ENCODE measurements around the gene NOX4.
"Not testable (repeated sequence)": the region's sequence is repeated elsewhere in the genome, so short reads cannot be mapped to it uniquely, and the experiment has no call there.

NOX4 gene

GRCh38 chr11:89387501-89387900, 103.7 kb downstream of the NOX4 start:
- FAIRE-seq; DNase-seq (ENCODE audit: insufficient read length, low spot score): not testable (repeated sequence)

- not testable (repeated sequence) for DNase-seq (ENCODE audit: insufficient read length, low spot score)
Observed at GRCh38 chr11:89382986-89383385, 108.2 kb downstream of the NOX4 start.

GRCh38 chr11:89381094-89381493, 110.1 kb downstream of the NOX4 start:
- DNase-seq (ENCODE audit: insufficient read length, low spot score), result no peak
- no peak for FAIRE-seq

More at GRCh38 chr11:89382986-89383385, 108.2 kb downstream of the NOX4 start:
- not testable (repeated sequence) for FAIRE-seq

GRCh38 chr11:89379976-89380771, 111.0 kb downstream of the NOX4 start:
- not testable (repeated sequence) for FAIRE-seq; DNase-seq (ENCODE audit: insufficient read length, low spot score)

- FAIRE-seq, result not testable (repeated sequence)
Observed at GRCh38 chr11:89378986-89379385, 112.2 kb downstream of the NOX4 start.

GRCh38 chr11:89369356-89369755, 121.8 kb downstream of the NOX4 start:
- DNase-seq (ENCODE audit: insufficient read length, low spot score); FAIRE-seq: not testable (repeated sequence)

More at GRCh38 chr11:89378986-89379385, 112.2 kb downstream of the NOX4 start:
- DNase-seq (ENCODE audit: insufficient read length, low spot score), result not testable (repeated sequence)

- not testable (repeated sequence) for DNase-seq (ENCODE audit: insufficient read length, low spot score); FAIRE-seq
Observed at GRCh38 chr11:89364856-89365255, 126.3 kb downstream of the NOX4 start.

GRCh38 chr11:89361734-89362133, 129.4 kb downstream of the NOX4 start:
- FAIRE-seq (no peak), DNase-seq (ENCODE audit: insufficient read length, low spot score) (no peak)

GRCh38 chr11:89359208-89359607, 132.0 kb downstream of the NOX4 start:
- not testable (repeated sequence) for DNase-seq (ENCODE audit: insufficient read length, low spot score); FAIRE-seq

- DNase-seq (ENCODE audit: insufficient read length, low spot score) (no peak), FAIRE-seq (no peak)
Observed at GRCh38 chr11:89358761-89359160, 132.4 kb downstream of the NOX4 start.

- FAIRE-seq, result no peak
- no peak for DNase-seq (ENCODE audit: insufficient read length, low spot score)
Observed at GRCh38 chr11:89355646-89356045, 135.5 kb downstream of the NOX4 start.

- peak; percentile 79 for FAIRE-seq
- DNase-seq (ENCODE audit: insufficient read length, low spot score), result not testable (repeated sequence)
Observed at GRCh38 chr11:89354513-89354912, 136.7 kb downstream of the NOX4 start.

- no peak for FAIRE-seq
- no peak for DNase-seq (ENCODE audit: insufficient read length, low spot score)
Observed at GRCh38 chr11:89347071-89347470, 144.1 kb downstream of the NOX4 start.

- no peak for DNase-seq (ENCODE audit: insufficient read length, low spot score)
Observed at GRCh38 chr11:89346601-89347000, 144.6 kb downstream of the NOX4 start.

GRCh38 chr11:89342880-89343572, 148.1 kb downstream of the NOX4 start:
- peak; percentile 8 for FAIRE-seq
- DNase-seq (ENCODE audit: insufficient read length, low spot score), result not testable (repeated sequence)

More at GRCh38 chr11:89346601-89347000, 144.6 kb downstream of the NOX4 start:
- FAIRE-seq, result no peak

GRCh38 chr11:89340450-89340849, 150.7 kb downstream of the NOX4 start:
- DNase-seq (ENCODE audit: insufficient read length, low spot score), result not testable (repeated sequence)
- peak; percentile 42 for FAIRE-seq

GRCh38 chr11:89338073-89338472, 153.1 kb downstream of the NOX4 start:
- FAIRE-seq; DNase-seq (ENCODE audit: insufficient read length, low spot score): not testable (repeated sequence)

- not testable (repeated sequence) for DNase-seq (ENCODE audit: insufficient read length, low spot score); FAIRE-seq
Observed at GRCh38 chr11:89337100-89337650, 154.0 kb downstream of the NOX4 start.

GRCh38 chr11:89333704-89334103, 157.5 kb downstream of the NOX4 start:
- not testable (repeated sequence) for DNase-seq (ENCODE audit: insufficient read length, low spot score); FAIRE-seq

GRCh38 chr11:89331940-89332339, 159.2 kb downstream of the NOX4 start:
- FAIRE-seq; DNase-seq (ENCODE audit: insufficient read length, low spot score): not testable (repeated sequence)

GRCh38 chr11:89327885-89328284, 163.3 kb downstream of the NOX4 start:
- DNase-seq (ENCODE audit: insufficient read length, low spot score), result no peak
- FAIRE-seq, result no peak

All from GM19239 (cell line).